ENCODE data around the gene SPINK13. TPM values are rescaled to one million over a fixed set of nuclear protein-coding genes. Genes with fewer than 3 reads are reported as not detected.
"Not testable (repeated sequence)": the region's sequence is repeated elsewhere in the genome, so short reads cannot be mapped to it uniquely, and the experiment has no call there.

Gene SPINK13
- total RNA-seq, 1 donor, result not detected

DNA sequence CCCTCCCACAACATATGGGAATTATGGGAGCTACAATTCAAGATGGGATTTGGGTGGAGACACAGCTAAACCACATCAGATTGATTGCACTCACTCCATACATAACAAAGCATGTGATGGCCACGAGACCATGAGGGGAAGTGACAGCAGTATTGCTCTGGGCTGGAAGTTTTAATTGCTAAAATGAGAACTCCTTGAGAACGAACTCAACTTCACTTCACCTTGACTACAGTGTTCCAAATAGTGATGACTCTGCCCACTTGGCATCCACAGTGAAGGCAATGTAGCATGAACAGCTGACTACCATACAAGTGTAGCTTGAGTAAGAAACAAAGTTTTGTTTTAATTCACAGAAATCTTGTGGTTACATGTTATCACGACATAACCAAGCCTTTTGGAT, 42.9 kb downstream of the SPINK13 start:
- no peak for DNase-seq (ENCODE audit: low read depth in 2 of 3, low spot score in 2 of 3)

DNA sequence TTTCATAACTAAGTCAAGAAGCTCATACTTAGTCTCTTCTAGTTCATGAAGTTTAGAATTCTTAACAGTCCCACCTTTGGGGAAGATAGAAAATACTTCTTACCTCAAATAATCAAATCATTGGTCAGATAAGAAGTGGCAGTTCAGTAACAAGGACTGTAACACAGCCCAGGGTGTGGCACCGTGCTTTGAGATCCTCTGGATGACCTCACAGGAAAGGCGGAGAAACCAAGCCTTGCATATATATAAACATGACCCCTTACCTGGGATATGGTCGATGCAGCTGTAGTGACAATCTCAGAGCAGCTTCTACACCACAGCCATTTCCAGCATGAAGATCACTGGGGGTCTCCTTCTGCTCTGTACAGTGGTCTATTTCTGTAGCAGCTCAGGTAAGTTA, 43.6 kb downstream of the SPINK13 start, which contains the start of gene SPINK7:
TSS of gene SPINK7 (plus strand) at position 271 of the 400 bp plus-strand sequence. CDS start at position 332, 61 bp downstream.
- DNase-seq (ENCODE audit: low read depth in 2 of 3, low spot score in 2 of 3), result no peak

DNA sequence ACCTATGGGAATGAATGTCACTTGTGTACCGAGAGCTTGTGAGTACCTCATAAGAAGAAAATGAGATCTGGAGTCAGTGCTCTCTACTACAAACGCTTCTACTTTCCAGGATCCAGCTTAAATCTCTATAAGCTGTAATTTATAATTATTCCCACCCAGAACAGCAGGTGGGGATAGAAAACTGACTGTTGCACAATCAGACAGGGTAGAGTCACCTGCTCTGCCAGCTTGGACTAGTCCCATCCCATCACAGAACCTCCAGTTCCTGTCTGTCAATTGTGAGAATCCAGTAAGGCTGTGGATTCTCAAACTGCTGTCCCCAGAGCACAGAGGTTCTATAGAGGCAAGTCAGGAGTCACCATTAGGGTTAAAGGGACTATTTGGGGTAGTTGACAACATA, 45.6 kb downstream of the SPINK13 start:
- DNase-seq (ENCODE audit: low read depth in 2 of 3, low spot score in 2 of 3), result peak in 1 of 3 donors; percentile 1

- DNase-seq (ENCODE audit: low read depth in 2 of 3, low spot score in 2 of 3), result no peak
These were observed 46.1 kb downstream of the SPINK13 start for GRCh38 chr5:148314731-148315130.

DNA sequence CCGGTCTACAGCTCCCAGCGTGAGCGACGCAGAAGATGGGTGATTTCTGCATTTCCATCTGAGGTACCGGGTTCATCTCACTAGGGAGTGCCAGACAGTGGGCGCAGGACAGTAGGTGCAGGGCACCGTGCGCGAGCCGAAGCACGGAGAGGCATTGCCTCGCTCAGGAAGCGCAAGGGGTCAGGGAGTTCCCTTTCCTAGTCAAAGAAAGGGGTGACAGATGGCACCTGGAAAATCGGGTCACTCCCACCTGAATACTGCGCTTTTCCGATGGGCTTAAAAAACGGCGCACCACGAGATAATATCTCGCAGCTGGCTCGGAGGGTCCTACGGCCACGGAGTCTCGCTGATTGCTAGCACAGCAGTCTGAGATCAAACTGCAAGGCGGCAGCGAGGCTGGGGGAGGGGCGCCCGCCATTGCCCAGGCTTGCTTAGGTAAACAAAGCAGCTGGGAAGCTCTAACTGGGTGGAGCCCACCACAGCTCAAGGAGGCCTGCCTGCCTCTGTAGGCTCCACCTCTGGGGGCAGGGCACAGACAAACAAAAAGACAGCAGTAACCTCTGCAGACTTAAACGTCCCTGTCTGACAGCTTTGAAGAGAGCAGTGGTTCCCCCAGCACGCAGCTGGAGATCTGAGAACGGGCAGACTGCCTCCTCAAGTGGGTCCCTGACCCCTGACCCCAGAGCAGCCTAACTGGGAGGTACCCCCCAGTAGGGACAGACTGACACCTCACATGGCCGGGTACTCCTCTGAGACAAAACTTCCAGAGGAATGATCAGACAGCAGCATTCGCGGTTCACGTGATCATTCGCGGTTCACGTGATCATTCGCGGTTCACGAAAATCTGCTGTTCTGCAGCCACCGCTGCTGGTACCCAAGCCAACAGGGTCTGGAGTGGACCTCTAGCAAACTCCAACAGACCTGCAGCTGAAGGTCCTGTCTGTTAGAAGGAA, 51.7 kb downstream of the SPINK13 start:
- not testable (repeated sequence) for DNase-seq (ENCODE audit: low read depth in 2 of 3, low spot score in 2 of 3)

- no peak for DNase-seq (ENCODE audit: low read depth in 2 of 3, low spot score in 2 of 3)
These were observed 64.8 kb downstream of the SPINK13 start for GRCh38 chr5:148333262-148333849.

DNA sequence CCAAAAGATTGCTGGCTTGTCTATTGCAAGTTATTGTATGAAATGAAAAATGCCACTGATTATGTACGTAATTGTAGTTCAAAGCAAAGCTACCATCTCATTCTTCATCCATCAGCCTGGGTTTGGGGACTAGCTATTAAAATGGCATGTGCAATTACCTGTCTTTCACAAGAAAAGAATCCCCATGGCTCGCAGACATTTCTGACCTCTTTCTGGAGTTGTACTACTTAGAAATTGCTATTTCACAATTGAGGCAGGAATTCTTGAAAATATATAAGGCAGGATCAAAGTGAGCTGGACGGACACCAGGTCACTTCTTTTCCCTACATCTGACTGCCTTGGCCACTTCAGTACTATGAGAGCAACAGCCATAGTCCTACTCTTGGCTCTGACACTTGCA, 66.7 kb downstream of the SPINK13 start, which contains the start of gene SPINK9:
TSS of gene SPINK9 (plus strand) at position 301 of the 400 bp plus-strand sequence. CDS start at position 356, 55 bp downstream.
- no peak for DNase-seq (ENCODE audit: low read depth in 2 of 3, low spot score in 2 of 3)

Small RNA genes within 50 kb of the gene (small RNA-seq; reads per million reads assigned to genes)
- not detected for gene HMGN1P16

Other genes with a start within 250 kb of the SPINK13 start
- not detected for gene SPINK5, start 204.8 kb upstream of the SPINK13 start, total RNA-seq
- gene SPINK14, start 100.2 kb upstream of the SPINK13 start, total RNA-seq, result not detected
- gene SPINK6, start 65.8 kb upstream of the SPINK13 start, total RNA-seq, result not detected
- gene MARCOL, start 30.3 kb upstream of the SPINK13 start, total RNA-seq, result not detected
- not detected for gene SPINK7, start 43.6 kb downstream of the SPINK13 start, total RNA-seq
- gene SPINK9, start 66.8 kb downstream of the SPINK13 start, total RNA-seq, result not detected
- 28.8 TPM for gene FBXO38, start 115.2 kb downstream of the SPINK13 start, total RNA-seq

Data from hematopoietic multipotent progenitor cell (in vitro differentiated cells).